PFSK-1 (cell line): ENCODE data around the gene POLR3F.

Experiments used
- POLR2AphosphoS5 ChIP-seq: IDR thresholded peaks from 2 replicates; pipeline ENCODE4 v1.6.1; 2012; ENCODE audit warnings: low read depth, mild to moderate bottlenecking, control low read depth, low read length, moderate library complexity
- REST ChIP-seq, 2 experiments: IDR thresholded peaks; 2 replicates each; pipeline versions ENCODE4 v1.6.1 to v1.8.0; 2011 to 2012; ENCODE audit warnings: low read depth in 2 of 2, low read length in 2 of 2, control low read depth in 1 of 2, inconsistent platforms in 1 of 2, mild to moderate bottlenecking in 1 of 2, moderate library complexity in 1 of 2; ENCODE audit not compliant: insufficient read depth in 1 of 2
- SIN3A ChIP-seq: IDR thresholded peaks from 2 replicates; pipeline ENCODE4 v1.6.1; 2012; ENCODE audit warnings: mild to moderate bottlenecking, low read length, moderate library complexity, borderline replicate concordance; ENCODE audit not compliant: insufficient read depth

- TF ChIP-seq REST (IDR thresholded peaks at IDR 0.05; ENCODE audit: insufficient read depth in 1 of 2, low read depth in 2 of 2, low read length in 2 of 2) (no peak), SIN3A (no peak), POLR2AphosphoS5 (no peak)
Measured at GRCh38 chr20:18515973-18516372, 48.8 kb downstream of the POLR3F start.
